ENCODE results near the gene RNF113A. TPM values are rescaled to one million over a fixed set of nuclear protein-coding genes. Genes with fewer than 3 reads are reported as not detected.
A peak's percentile ranks its signal among the peaks of the same experiment; 100 is the strongest.

The RNF113A gene
- total and polyA plus RNA-seq, 9 donors = 9.5 to 18.5 (median 13.5) TPM

- Histone ChIP-seq H3K4me1 (ENCODE audit: insufficient read depth) (no peaks in the 10 kb centered on the region), H3K9me3 (no peaks in the 10 kb centered on the region), H3K27me3 (no peaks in the 10 kb centered on the region), H3K4me3 (no peak overlapping the region), H3K36me3 (no peaks in the 10 kb centered on the region), H3K27ac (no peak overlapping the region)
- no peak for DNase-seq
- WGBS, 3 donors = 53 to 57% (median 55%) methylated on average over 2 of the region's 2 CpGs
- TF ChIP-seq EP300 (IDR thresholded peaks at IDR 0.05) = no peak
- no peak for TF ChIP-seq CTCF (IDR thresholded peaks at IDR 0.05)
- TF ChIP-seq POLR2A (IDR thresholded peaks at IDR 0.05) = no peak
- intact Hi-C loops (cut with DNase I) = no loop called here
Measured at GRCh38 chrX:119878740-119879139, 7.2 kb upstream of the RNF113A start.

DNA sequence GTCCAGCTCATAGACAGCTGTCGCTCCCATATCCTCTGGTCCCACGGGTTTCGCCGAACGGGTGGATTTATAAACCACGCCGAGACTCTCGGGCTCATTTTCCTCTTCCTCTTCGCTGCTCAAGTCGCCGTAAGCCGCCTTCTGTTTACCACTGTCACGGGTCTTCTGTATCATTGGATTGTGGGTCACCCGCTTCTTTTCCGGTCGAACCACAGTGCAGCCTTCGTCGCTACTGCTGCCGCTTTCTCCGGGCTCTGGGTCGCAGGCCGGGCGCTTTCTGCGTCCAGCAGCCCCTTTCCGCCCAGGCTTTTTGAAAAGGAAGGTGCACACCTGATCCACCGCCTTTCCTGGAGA lies 311 bp downstream of the RNF113A start:
- H3K4me1 ChIP-seq (ENCODE audit: insufficient read depth) = no peaks in the 10 kb centered on the region
- no peaks in the 10 kb centered on the region for H3K36me3 ChIP-seq
- no peaks in the 10 kb centered on the region for H3K9me3 ChIP-seq
- TF ChIP-seq CTCF (IDR thresholded peaks at IDR 0.05) (no peak), POLR2A (IDR thresholded peaks at IDR 0.05) (no peak), EP300 (IDR thresholded peaks at IDR 0.05) (no peak)
- no peaks in the 10 kb centered on the region for H3K27me3 ChIP-seq
- peak overlapping the region in 1 of 2 donors; percentile 94 for H3K27ac ChIP-seq
- intact Hi-C loops (cut with DNase I) = no loop called here
- DNase-seq = peak in 1 of 5 donors; percentile 20
- peak overlapping the region; percentile 63 for H3K4me3 ChIP-seq
- WGBS, 3 donors = 29 to 35% (median 32%) methylated on average over 26 of the region's 26 CpGs

GRCh38 chrX:119870626-119871131 lies 854 bp downstream of the RNF113A start:
- peak overlapping the region in 1 of 2 donors; percentile 94 for H3K27ac ChIP-seq
- TF ChIP-seq CTCF (IDR thresholded peaks at IDR 0.05) = no peak
- no peak for TF ChIP-seq EP300 (IDR thresholded peaks at IDR 0.05)
- TF ChIP-seq POLR2A (IDR thresholded peaks at IDR 0.05) = no peak
- DNase-seq = no peak
- intact Hi-C loops (cut with DNase I) = no loop called here
- no peaks in the 10 kb centered on the region for H3K36me3 ChIP-seq
- H3K9me3 ChIP-seq = no peaks in the 10 kb centered on the region
- peak overlapping the region; percentile 63 for H3K4me3 ChIP-seq
- no peaks in the 10 kb centered on the region for H3K27me3 ChIP-seq
- no peaks in the 10 kb centered on the region for H3K4me1 ChIP-seq (ENCODE audit: insufficient read depth)
- 33 to 48% (median 34%) methylated on average over 25 of the region's 25 CpGs for WGBS, 3 donors

GRCh38 chrX:119853444-119853843 lies 18.1 kb downstream of the RNF113A start:
- Histone ChIP-seq H3K36me3 (no peaks in the 10 kb centered on the region), H3K27ac (peak overlapping the region in 1 of 2 donors; percentile 56), H3K4me3 (peak overlapping the region; percentile 24), H3K27me3 (no peaks in the 10 kb centered on the region), H3K9me3 (no peaks in the 10 kb centered on the region), H3K4me1 (ENCODE audit: insufficient read depth) (no peaks in the 10 kb centered on the region)
- no peak for TF ChIP-seq POLR2A (IDR thresholded peaks at IDR 0.05)
- TF ChIP-seq CTCF (IDR thresholded peaks at IDR 0.05) = no peak
- TF ChIP-seq EP300 (IDR thresholded peaks at IDR 0.05) = no peak
- DNase-seq = no peak
- intact Hi-C loops (cut with DNase I) = no loop called here
- 39 to 47% (median 46%) methylated on average over 10 of the region's 10 CpGs for WGBS, 3 donors

All from ovary (tissue), 9 donors.